ENCODE results near the gene SERGEF. TPM values are rescaled to one million over a fixed set of nuclear protein-coding genes. Genes with fewer than 3 reads are reported as not detected.

The SERGEF gene
- total RNA-seq, 1 donor from 2014 or later: 26.2 TPM

DNA sequence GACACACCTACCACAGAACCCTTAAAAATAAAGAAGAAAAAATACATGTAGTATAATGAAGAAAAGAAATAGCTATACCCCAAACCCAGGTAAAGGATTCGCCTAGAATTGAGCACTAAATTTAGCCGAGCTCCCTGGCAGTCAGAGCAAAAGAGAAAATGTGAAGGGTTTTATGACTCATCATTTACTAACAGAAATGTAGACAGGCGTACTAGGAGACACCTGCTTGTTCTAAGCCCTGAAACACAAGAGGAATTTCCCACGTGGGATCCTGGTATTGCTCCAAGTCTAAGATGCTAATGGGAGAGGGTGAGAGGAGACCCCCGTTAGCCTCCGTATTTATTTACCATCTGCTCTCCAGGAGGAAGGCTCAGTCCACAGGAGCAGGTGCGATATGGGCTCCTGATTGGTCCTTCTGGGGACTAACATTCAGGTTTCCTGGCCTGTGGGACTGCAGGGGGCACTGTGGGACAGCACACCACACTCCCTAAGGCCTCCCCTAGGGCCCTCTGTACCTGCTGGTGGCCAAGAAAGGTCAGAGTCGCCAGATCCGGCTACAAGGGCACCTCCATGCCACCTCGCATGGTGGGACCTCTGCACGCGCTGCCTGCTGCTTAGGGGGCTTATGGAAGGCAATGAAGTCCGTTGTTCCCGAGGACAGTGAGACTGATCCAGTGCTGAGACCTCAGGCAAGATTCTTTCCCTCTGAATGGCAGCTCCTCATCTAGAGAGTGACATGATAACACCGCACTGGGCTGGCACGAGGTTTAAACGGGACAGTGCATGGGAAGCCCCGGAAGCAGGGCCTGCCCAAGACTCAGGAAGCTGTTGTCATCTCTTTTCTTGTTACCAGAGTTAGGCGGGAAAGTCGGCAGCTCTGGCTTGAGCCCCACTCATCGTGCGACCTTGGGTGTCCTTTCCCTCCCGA, 252.5 kb downstream of the SERGEF start:
- intact Hi-C loops (cut with micrococcal nuclease): loop anchor here (1.0 kb wide), 1 partner anchor 219 kb away; no protein-coding TSS in a partner anchor
- Mint-ChIP-seq H3K4me3 (no peak overlapping the region), H3K36me3 (ENCODE audit: low read depth) (no peaks in the 10 kb centered on the region), H3K27me3 (no peaks in the 10 kb centered on the region), H3K4me1 (no peaks in the 10 kb centered on the region), H3K9me3 (no peaks in the 10 kb centered on the region), H3K27ac (no peak overlapping the region)
- DNase-seq: peak; percentile 74

DNA sequence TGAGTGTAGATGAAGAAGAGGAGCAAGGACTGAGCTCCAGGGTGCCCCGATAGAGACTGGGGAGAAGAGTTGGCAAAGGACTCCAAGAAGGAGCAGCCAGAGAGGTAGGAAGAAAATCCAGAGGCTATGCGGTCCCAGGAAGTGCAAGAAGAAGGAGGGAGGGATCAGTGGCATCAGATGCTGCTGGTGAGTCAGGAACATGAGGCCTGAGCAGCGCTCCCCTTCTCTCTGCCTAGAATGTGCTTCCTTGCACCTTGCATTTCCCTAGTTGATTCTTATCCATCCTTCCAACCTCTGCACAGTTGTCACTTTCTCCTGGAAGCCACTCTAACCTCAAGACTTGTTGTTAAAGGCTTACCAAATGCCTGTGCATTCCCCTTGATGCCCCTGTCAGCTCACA, 257.0 kb downstream of the SERGEF start:
- Mint-ChIP-seq H3K9me3 (no peaks in the 10 kb centered on the region), H3K4me1 (no peaks in the 10 kb centered on the region), H3K4me3 (no peak overlapping the region), H3K36me3 (ENCODE audit: low read depth) (no peaks in the 10 kb centered on the region), H3K27me3 (no peaks in the 10 kb centered on the region), H3K27ac (no peak overlapping the region)
- no peak for DNase-seq
- intact Hi-C loops (cut with micrococcal nuclease): no loop called here

DNA sequence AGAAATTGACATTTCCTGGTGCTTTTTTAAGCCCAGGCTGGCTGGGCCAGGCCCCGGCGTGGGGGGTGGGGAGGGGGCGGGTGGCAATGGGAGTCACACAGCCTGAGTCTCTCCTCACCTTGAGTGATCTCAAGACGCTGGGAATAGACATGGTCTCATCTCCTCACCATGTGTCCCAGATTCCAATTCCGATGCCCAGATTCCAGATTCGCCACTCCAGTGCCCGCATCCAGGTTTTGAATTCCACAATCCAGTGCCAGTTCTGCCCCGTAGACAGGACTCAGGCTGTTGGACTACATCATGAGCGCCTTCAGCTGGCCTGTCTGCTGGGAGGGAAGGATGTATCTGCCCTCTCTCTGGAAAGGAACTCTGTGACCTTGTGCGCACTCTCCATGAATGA, 259.2 kb downstream of the SERGEF start:
- H3K27ac Mint-ChIP-seq: no peak overlapping the region
- intact Hi-C loops (cut with micrococcal nuclease): no loop called here
- no peaks in the 10 kb centered on the region for H3K9me3 Mint-ChIP-seq
- no peak for DNase-seq
- H3K4me1 Mint-ChIP-seq: no peaks in the 10 kb centered on the region
- H3K36me3 Mint-ChIP-seq (ENCODE audit: low read depth): no peaks in the 10 kb centered on the region
- H3K27me3 Mint-ChIP-seq: no peaks in the 10 kb centered on the region
- H3K4me3 Mint-ChIP-seq: no peak overlapping the region

DNA sequence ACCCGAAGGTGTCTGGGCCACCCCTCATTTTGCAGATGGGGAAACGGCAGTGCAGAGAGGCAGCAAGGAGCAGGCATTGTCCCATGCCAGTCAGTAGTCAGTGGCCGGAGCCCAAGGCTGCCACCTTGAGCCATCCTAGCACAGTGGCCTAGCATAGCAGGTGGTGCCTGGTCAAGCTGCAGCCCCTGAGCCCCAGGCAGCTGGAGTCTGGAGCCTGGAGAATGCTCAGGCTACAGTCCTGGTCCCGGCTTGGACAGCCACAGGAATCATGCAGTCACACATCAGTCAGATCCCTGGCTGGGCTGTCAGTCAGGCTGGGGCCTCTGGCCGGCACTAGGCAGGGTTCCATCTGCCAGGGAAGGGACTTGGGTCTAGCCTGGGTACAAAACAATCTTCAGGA, 259.7 kb downstream of the SERGEF start:
- H3K4me3 Mint-ChIP-seq: no peak overlapping the region
- intact Hi-C loops (cut with micrococcal nuclease): no loop called here
- no peaks in the 10 kb centered on the region for H3K36me3 Mint-ChIP-seq (ENCODE audit: low read depth)
- H3K4me1 Mint-ChIP-seq: no peaks in the 10 kb centered on the region
- no peaks in the 10 kb centered on the region for H3K27me3 Mint-ChIP-seq
- no peaks in the 10 kb centered on the region for H3K9me3 Mint-ChIP-seq
- DNase-seq: no peak
- H3K27ac Mint-ChIP-seq: no peak overlapping the region

DNA sequence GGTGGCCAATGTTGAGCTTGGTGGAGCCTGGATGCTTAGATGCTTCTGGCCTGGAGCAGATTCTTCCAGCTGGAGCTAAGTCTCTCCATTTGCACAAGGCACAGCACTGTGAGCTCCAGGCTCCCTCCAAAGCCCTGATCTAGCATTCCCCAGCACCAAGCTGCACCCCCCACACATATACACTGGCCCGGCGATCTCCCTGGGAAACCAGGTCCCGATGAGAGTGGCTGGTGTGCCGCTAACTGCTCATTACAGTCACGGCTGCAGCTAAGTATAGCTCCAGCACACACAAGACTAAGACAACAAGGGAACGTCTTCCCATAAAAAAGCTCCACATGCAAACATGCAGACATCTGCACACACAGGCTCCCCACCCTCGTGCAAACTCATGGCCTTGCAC, 260.7 kb downstream of the SERGEF start:
- intact Hi-C loops (cut with micrococcal nuclease): no loop called here
- Mint-ChIP-seq H3K9me3 (no peaks in the 10 kb centered on the region), H3K4me3 (no peak overlapping the region), H3K27me3 (no peaks in the 10 kb centered on the region), H3K36me3 (ENCODE audit: low read depth) (no peaks in the 10 kb centered on the region), H3K27ac (no peak overlapping the region), H3K4me1 (no peaks in the 10 kb centered on the region)
- DNase-seq: no peak

DNA sequence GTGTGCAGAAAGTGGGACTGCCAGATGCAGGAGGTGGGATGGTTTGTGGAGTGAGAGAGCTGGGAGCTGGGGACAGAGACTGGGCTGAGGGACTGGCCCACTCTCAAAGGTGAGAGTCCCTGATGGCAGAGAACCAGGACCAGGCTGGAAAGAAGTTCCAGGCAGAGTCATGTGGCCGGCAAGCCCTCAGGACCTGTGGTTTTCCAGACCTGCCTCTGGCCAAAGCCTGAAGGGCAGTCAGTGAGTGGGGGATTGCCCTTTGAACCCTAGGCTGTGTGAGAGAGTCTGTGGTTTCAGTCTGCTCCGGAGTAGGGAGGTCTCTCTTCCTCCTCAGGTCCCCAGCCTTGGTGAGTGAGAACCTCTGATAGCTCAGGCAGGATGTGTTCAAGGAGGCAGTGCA, 261.3 kb downstream of the SERGEF start:
- no peaks in the 10 kb centered on the region for H3K9me3 Mint-ChIP-seq
- no peaks in the 10 kb centered on the region for H3K36me3 Mint-ChIP-seq (ENCODE audit: low read depth)
- no peak overlapping the region for H3K27ac Mint-ChIP-seq
- H3K27me3 Mint-ChIP-seq: no peaks in the 10 kb centered on the region
- DNase-seq: no peak
- intact Hi-C loops (cut with micrococcal nuclease): no loop called here
- H3K4me1 Mint-ChIP-seq: no peaks in the 10 kb centered on the region
- no peak overlapping the region for H3K4me3 Mint-ChIP-seq

DNA sequence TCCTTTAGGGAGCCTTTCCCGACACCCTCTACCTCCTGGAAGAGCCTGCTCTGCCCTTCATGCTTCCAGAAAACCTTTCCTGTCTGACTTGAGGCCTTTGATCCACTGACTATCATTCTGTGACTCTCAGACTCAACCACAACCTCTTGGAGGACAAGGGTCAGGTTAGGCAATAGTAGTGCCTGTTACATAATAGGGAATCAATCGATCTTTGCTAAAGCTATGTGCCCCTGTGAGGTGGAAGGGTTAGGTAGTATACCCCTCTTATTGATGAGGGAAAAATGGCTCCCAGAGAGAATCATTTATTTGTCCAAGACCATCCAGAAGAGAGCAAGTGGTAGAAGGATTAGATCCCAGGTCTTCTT, 262.1 kb downstream of the SERGEF start:
- H3K9me3 Mint-ChIP-seq: no peaks in the 10 kb centered on the region
- H3K4me3 Mint-ChIP-seq: no peak overlapping the region
- intact Hi-C loops (cut with micrococcal nuclease): no loop called here
- no peaks in the 10 kb centered on the region for H3K36me3 Mint-ChIP-seq (ENCODE audit: low read depth)
- no peak for DNase-seq
- H3K4me1 Mint-ChIP-seq: no peaks in the 10 kb centered on the region
- no peak overlapping the region for H3K27ac Mint-ChIP-seq
- H3K27me3 Mint-ChIP-seq: no peaks in the 10 kb centered on the region

DNA sequence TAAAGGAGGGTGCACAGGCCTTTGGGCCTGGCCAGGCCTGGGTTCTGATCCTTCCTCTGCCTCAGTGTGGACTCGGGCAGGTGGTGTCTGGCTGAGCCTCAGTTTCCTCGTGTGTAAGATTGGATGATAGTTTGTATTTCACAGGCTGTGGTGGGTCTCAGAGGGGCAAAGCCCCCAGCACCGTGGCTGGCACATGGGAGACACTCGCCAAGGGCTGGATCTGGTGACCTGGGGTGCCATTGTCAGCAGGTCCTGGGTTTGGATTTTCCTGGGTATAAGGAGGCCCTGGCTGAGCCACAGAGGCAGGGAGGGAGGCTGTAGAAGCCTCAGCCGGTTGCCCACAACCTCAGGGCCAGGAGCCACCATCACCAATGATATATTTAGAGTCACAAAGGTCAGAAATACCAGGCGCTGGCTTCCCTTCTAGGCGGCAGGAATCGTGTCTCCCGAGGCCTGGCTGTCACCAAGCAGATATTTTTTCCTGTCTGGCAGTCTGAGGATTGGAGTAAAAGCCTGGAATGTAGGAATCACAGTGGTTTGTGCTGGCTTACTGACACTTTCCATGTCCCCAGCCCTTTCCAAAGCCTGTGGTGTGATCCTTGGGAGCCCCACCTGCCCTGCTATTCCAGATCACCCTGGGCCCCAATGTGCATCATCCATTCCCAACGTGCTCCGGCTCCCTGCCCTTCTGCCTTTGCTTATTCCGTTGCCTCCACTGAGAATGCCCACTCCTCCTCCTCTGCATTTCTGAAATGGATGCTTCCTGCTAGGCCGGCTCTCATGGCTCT, 262.6 kb downstream of the SERGEF start:
- no peak overlapping the region for H3K4me3 Mint-ChIP-seq
- no peaks in the 10 kb centered on the region for H3K27me3 Mint-ChIP-seq
- intact Hi-C loops (cut with micrococcal nuclease): no loop called here
- no peaks in the 10 kb centered on the region for H3K4me1 Mint-ChIP-seq
- DNase-seq: no peak
- no peaks in the 10 kb centered on the region for H3K9me3 Mint-ChIP-seq
- no peak overlapping the region for H3K27ac Mint-ChIP-seq
- H3K36me3 Mint-ChIP-seq (ENCODE audit: low read depth): no peaks in the 10 kb centered on the region

DNA sequence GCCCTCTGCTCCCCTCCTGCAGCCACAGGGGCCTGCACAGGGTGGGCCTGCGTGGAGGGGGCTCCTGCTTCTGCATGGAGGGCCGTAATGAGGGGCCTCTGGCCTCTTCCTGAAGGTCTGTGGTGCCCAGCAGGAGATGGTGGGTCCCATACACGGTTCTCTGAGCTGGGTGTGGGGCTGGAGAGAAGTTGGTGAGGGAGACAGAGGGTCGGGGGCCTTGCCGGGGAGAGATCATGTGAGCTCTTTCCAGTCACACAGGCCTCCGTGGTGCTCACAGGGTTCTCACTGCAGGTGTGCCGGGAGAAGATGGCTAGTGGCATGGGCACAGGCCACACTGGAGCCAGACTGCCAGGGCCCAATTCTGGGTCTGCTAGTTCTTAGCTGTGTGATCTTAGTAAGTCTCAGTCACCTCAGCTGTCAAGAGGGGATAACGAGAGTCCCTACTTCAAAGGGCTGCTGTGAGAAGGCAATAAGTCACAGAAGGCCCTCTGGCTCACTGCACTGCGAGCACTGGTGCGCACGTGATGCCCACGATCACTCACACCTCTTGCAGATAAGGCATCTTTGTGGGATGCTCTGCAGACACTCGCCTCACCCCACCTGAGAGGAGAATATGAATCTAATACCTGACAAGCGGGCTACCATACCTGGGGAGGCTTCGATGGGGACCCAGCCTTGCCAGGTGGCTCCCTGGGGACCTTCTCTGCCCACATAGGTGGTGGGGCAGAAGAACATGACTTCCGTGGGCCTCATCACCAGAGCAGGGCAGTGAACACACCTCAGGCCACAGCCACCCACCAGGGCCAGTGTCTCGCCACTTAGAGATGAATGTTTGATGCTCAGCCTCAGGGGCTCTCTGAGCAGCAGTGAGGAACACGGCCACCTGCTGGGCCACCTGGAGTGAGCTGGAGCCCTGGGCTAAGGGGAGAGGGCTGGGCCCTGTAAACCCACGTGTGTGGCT, 263.8 kb downstream of the SERGEF start:
- Mint-ChIP-seq H3K4me1 (no peaks in the 10 kb centered on the region), H3K27me3 (no peaks in the 10 kb centered on the region)

DNA sequence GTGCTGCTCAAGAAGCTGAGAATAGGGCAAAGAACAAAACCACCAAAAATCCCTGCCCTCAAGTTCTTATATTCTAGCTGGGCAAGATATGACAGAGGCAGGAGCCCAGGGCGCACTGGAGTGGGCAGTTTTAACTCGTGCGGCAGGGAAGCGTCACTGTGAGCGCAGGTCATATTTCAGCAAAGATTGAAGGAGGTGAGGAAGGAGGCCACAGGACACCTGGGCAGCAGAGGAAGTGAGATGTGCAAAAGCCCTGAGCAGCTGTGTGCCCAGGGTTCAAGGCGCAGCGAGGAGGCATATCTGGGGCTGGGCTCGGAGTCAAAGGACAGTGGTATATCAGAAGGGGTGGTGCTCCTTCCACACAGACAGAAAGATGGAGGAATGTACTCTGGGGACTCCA, 264.8 kb downstream of the SERGEF start:
- Mint-ChIP-seq H3K27me3 (no peaks in the 10 kb centered on the region), H3K27ac (no peak overlapping the region), H3K9me3 (no peaks in the 10 kb centered on the region), H3K4me3 (no peak overlapping the region), H3K4me1 (no peaks in the 10 kb centered on the region), H3K36me3 (ENCODE audit: low read depth) (no peaks in the 10 kb centered on the region)
- no peak for DNase-seq
- intact Hi-C loops (cut with micrococcal nuclease): no loop called here

More for the DNA sequence above, 263.8 kb downstream of the SERGEF start:
- DNase-seq: no peak
- no peaks in the 10 kb centered on the region for H3K36me3 Mint-ChIP-seq (ENCODE audit: low read depth)
- no peaks in the 10 kb centered on the region for H3K9me3 Mint-ChIP-seq
- no peak overlapping the region for H3K27ac Mint-ChIP-seq
- intact Hi-C loops (cut with micrococcal nuclease): no loop called here
- no peak overlapping the region for H3K4me3 Mint-ChIP-seq

DNA sequence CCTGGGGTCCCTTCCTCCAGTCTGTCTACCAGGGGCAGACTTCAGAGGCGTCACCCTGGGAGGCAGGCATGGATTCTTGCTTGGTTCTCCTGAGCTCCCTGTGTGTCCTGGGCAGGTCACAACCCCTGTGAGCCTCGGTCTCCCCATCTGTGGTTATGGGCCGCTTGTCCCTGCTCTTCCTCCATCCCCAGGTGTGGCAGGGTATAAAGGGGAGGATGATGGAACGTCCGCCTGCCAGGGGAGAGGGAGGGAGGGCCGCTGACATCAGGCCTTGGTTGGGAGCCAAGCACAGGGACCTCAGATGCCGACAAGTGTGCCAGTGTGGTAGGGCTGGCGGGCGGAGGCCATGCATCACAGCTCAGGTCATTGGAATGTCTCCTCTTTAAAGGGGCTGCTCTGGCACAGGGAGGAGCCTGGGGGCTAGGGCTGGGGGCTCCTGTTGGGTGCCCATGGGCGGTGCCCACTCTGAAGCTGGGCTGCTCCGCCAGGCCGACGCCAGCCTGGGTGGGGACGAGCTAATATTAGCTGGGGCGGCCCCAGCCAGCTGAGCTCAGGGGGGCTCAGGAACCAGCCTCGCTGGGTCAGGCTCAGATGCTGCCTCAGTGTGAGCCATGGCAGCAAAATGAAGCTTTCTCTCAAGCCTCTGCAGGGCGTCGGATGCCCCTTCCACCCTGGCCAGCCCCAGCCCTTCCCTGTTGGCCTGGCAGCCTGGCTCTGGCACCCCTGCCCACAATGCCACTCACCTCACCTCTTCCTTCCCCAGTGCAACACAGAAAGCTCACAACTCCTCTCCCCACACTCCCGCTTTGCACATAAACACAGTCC, 265.5 kb downstream of the SERGEF start:
- Mint-ChIP-seq H3K4me3 (no peak overlapping the region), H3K36me3 (ENCODE audit: low read depth) (no peaks in the 10 kb centered on the region), H3K27ac (no peak overlapping the region), H3K4me1 (no peaks in the 10 kb centered on the region), H3K27me3 (no peaks in the 10 kb centered on the region), H3K9me3 (no peaks in the 10 kb centered on the region)
- no peak for DNase-seq
- intact Hi-C loops (cut with micrococcal nuclease): no loop called here

DNA sequence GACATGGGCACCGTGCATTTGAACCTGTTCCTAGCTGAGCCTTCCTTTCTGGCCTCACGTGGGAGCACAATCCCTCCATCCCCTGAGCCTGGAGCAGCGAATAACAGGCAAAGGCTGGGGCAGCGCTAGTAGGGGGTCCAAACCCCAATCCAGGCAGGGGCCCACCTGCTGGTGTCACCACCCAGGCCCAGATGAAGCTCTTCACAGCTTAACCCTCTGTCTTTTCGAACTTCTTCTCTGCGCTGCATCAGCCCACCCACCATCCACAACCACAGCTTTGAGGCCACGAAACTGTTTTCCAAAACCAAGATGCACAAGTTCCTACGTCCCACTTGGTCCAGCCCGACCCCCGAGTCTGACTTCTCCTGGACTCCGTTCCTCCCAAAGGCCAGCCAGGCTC, 266.8 kb downstream of the SERGEF start:
- intact Hi-C loops (cut with micrococcal nuclease): no loop called here
- no peaks in the 10 kb centered on the region for H3K4me1 Mint-ChIP-seq
- H3K36me3 Mint-ChIP-seq (ENCODE audit: low read depth): no peaks in the 10 kb centered on the region
- no peaks in the 10 kb centered on the region for H3K27me3 Mint-ChIP-seq
- no peak overlapping the region for H3K27ac Mint-ChIP-seq
- no peaks in the 10 kb centered on the region for H3K9me3 Mint-ChIP-seq
- DNase-seq: no peak
- H3K4me3 Mint-ChIP-seq: no peak overlapping the region
